DMS53 (cell line): Measurements from ENCODE around the gene HTR3C.

Source experiments
- DNase-seq: peaks from one replicate; lab custom pipeline; 2025; lab: John Stamatoyannopoulos, UW

The HTR3C gene

GRCh38 chr3:184085389-184085852, 32.6 kb downstream of the HTR3C start:
- DNase-seq = peak; percentile 40

- peak; percentile 5 for DNase-seq
Observed at GRCh38 chr3:184092199-184092598, 39.4 kb downstream of the HTR3C start.

- no peak for DNase-seq
Observed at GRCh38 chr3:184096811-184097383, 44.0 kb downstream of the HTR3C start, which contains the start of gene HTR3E. HTR3E (plus strand) TSS chr3:184097064; CDS start chr3:184097530, 466 bp downstream.

- DNase-seq = no peak
Observed at GRCh38 chr3:184097556-184097955, 44.7 kb downstream of the HTR3C start.

GRCh38 chr3:184099806-184100686, 47.2 kb downstream of the HTR3C start:
- DNase-seq = no peak
